ENCODE data around the gene CAMTA2.
"Not testable (repeated sequence)": the region's sequence is repeated elsewhere in the genome, so short reads cannot be mapped to it uniquely, and the experiment has no call there.

CAMTA2 gene

GRCh38 chr17:5031365-5032082 lies 44.0 kb upstream of the CAMTA2 start:
- no peaks in the 10 kb centered on the region for H3K4me1 ChIP-seq
- peak; percentile 73 for DNase-seq
- peak overlapping the region; percentile 32 for H3K4me3 ChIP-seq (ENCODE audit: low read depth, low read length)
- peak; percentile 62 for TF ChIP-seq CTCF (IDR thresholded peaks at IDR 0.05; ENCODE audit: low read depth, low read length)
- peaks cover 11% of the 10 kb centered on the region for H3K27me3 ChIP-seq
- H3K36me3 ChIP-seq, result no peaks in the 10 kb centered on the region
- H3K9me3 ChIP-seq, result no peaks in the 10 kb centered on the region

GRCh38 chr17:5030168-5030567 lies 42.7 kb upstream of the CAMTA2 start:
- not testable (repeated sequence) for H3K4me3 ChIP-seq (ENCODE audit: low read depth, low read length); H3K36me3 ChIP-seq; DNase-seq; H3K4me1 ChIP-seq; H3K27me3 ChIP-seq; H3K9me3 ChIP-seq

- no peak overlapping the region for H3K4me3 ChIP-seq (ENCODE audit: low read depth, low read length)
- no peaks in the 10 kb centered on the region for H3K27me3 ChIP-seq
- TF ChIP-seq CTCF (IDR thresholded peaks at IDR 0.05; ENCODE audit: low read depth, low read length), result no peak
- no peak for DNase-seq
- no peaks in the 10 kb centered on the region for H3K4me1 ChIP-seq
- no peaks in the 10 kb centered on the region for H3K9me3 ChIP-seq
- H3K36me3 ChIP-seq, result no peaks in the 10 kb centered on the region
These were observed 40.4 kb upstream of the CAMTA2 start for GRCh38 chr17:5027916-5028315.

GRCh38 chr17:5027299-5027698 lies 39.8 kb upstream of the CAMTA2 start:
- DNase-seq, result no peak
- TF ChIP-seq CTCF (IDR thresholded peaks at IDR 0.05; ENCODE audit: low read depth, low read length), result no peak
- Histone ChIP-seq H3K9me3 (no peaks in the 10 kb centered on the region), H3K27me3 (no peaks in the 10 kb centered on the region), H3K36me3 (no peaks in the 10 kb centered on the region), H3K4me1 (no peaks in the 10 kb centered on the region), H3K4me3 (ENCODE audit: low read depth, low read length) (no peak overlapping the region)

GRCh38 chr17:5024604-5025003 lies 37.1 kb upstream of the CAMTA2 start:
- Histone ChIP-seq H3K9me3 (no peaks in the 10 kb centered on the region), H3K4me3 (ENCODE audit: low read depth, low read length) (no peak overlapping the region), H3K27me3 (no peaks in the 10 kb centered on the region), H3K36me3 (no peaks in the 10 kb centered on the region), H3K4me1 (no peaks in the 10 kb centered on the region)
- no peak for DNase-seq
- TF ChIP-seq CTCF (IDR thresholded peaks at IDR 0.05; ENCODE audit: low read depth, low read length), result no peak

GRCh38 chr17:5023588-5024147 lies 36.2 kb upstream of the CAMTA2 start:
- H3K4me3 ChIP-seq (ENCODE audit: low read depth, low read length), result no peak overlapping the region
- H3K4me1 ChIP-seq, result no peaks in the 10 kb centered on the region
- no peak for DNase-seq
- no peak for TF ChIP-seq CTCF (IDR thresholded peaks at IDR 0.05; ENCODE audit: low read depth, low read length)
- H3K9me3 ChIP-seq, result no peaks in the 10 kb centered on the region
- H3K27me3 ChIP-seq, result no peaks in the 10 kb centered on the region
- H3K36me3 ChIP-seq, result no peaks in the 10 kb centered on the region

All from BE2C (cell line).